Lower leg skin (tissue), 3 donors: ENCODE measurements around the gene ZNF440.

Experiments used
- POLR2A ChIP-seq, 2 donors: fragments of 450-650 bp; IDR thresholded peaks; one replicate each; pipeline ENCODE4 v1.6.1; 2016 to 2017; ENCODE audit warnings: antibody characterized with exemption in 2 of 2, mild to moderate bottlenecking in 1 of 2, moderate library complexity in 1 of 2
- TF ChIP-seq, protein P1 (sequence below), 3 donors: fragments of 450-650 bp; IDR thresholded peaks; one replicate each; pipeline ENCODE4 v1.5.1; 2016; ENCODE audit warnings: antibody characterized with exemption in 3 of 3, mild to moderate bottlenecking in 3 of 3, moderate library complexity in 2 of 3

DNA sequence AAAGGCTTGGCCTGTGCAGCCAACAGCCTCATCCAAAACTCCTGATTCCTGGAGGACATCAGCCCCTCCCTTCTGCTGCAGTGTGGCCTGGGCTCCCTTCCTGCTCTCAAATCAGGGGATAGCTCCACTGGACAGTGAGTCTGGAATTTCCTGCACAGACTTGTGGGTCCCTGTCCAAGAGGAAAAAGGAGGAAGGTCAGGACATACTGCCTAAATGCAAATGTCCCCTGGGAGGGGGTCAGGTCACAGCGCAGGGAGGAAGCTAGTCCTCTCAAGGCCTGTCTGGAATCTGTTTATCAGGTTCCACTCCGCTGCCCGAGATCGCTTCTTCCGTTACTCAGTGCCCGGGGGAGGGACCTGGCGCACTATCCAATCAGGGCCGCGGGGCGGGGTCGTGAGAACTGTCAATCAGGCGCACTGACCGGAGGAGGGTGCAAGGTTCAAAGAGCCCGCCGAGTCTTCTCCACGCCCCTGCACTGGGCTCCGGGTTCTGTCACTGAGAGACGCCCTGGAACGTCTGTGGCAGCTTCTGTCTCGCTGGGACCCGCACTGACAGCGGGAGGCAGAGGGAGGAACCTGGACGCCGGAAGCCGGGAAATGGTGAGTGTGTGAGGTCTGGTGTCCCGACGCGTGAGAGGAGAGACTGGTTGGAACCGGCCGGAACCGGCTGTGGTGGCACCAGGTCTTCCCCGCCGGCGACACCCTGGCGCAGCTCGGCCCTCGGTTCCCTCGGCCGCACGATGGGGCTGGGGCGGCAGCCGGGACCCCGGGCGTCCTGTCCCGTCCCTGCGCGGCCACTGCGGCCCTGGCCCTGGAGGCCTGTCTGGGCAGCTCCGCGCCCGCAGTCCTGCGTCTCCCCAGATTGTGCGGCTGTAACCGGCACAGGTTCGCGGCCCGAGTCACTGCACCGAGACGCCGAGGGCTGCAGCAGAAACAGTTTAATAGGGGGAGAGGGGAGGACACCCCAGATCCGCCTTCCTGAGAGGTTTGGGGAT, 47.2 kb upstream of the ZNF440 start, which contains the start of gene ZNF441:
- TF ChIP-seq, protein P1, sequence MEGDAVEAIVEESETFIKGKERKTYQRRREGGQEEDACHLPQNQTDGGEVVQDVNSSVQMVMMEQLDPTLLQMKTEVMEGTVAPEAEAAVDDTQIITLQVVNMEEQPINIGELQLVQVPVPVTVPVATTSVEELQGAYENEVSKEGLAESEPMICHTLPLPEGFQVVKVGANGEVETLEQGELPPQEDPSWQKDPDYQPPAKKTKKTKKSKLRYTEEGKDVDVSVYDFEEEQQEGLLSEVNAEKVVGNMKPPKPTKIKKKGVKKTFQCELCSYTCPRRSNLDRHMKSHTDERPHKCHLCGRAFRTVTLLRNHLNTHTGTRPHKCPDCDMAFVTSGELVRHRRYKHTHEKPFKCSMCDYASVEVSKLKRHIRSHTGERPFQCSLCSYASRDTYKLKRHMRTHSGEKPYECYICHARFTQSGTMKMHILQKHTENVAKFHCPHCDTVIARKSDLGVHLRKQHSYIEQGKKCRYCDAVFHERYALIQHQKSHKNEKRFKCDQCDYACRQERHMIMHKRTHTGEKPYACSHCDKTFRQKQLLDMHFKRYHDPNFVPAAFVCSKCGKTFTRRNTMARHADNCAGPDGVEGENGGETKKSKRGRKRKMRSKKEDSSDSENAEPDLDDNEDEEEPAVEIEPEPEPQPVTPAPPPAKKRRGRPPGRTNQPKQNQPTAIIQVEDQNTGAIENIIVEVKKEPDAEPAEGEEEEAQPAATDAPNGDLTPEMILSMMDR (IDR thresholded peaks at IDR 0.05), result no peak
- TF ChIP-seq POLR2A (IDR thresholded peaks at IDR 0.05), result no peak
